WTC11 (cell line): Measurements from ENCODE around the gene KCNA2. TPM values are rescaled to one million over a fixed set of nuclear protein-coding genes. Genes with fewer than 3 reads are reported as not detected.

Experiments
- ATAC-seq: fragments of 200-7000 bp; cut with Tn5 transposase; 2 replicates; pipeline ENCODE4 v1.10.0; 2021; ENCODE audit warnings: mild to moderate bottlenecking, moderate library complexity
- CTCF ChIA-PET: fragments of 300-600 bp; sonication (Branson Sonifier 250); formaldehyde crosslinking; loops from one replicate; lab custom pipeline; 2021; ENCODE audit warnings: antibody characterized with exemption; lab: Charles Lee
- POLR2A ChIA-PET: fragments of 350-600 bp; sonication (Branson Sonifier 250); formaldehyde crosslinking; loops from one replicate; lab custom pipeline; 2021; ENCODE audit warnings: antibody characterized with exemption; lab: Charles Lee
- DNase-seq: peaks from one replicate; pipeline ENCODE4 v3.0.0; 2021; ENCODE audit warnings: low spot score
- H3K27ac Mint-ChIP-seq: 2 replicates; pipeline ENCODE4 v1.8.0; 2021; ENCODE audit warnings: mixed read lengths
- H3K27me3 Mint-ChIP-seq: 2 replicates; pipeline ENCODE4 v1.8.0; 2021; ENCODE audit warnings: low read depth, mild to moderate bottlenecking, moderate library complexity, mixed read lengths
- H3K36me3 Mint-ChIP-seq: 2 replicates; pipeline ENCODE4 v1.8.0; 2021; ENCODE audit warnings: mixed read lengths
- H3K4me1 Mint-ChIP-seq: 2 replicates; pipeline ENCODE4 v1.8.0; 2022; ENCODE audit warnings: mixed read lengths
- H3K4me3 Mint-ChIP-seq: 2 replicates; pipeline ENCODE4 v1.8.0; 2021; ENCODE audit warnings: mild to moderate bottlenecking, moderate library complexity, mixed read lengths
- H3K9me3 Mint-ChIP-seq: 2 replicates; pipeline ENCODE4 v1.8.0; 2021; ENCODE audit warnings: mixed read lengths
- AFF4 ChIP-seq: sonication (generic); formaldehyde crosslinking; IDR thresholded peaks from 2 replicates; pipeline ENCODE4 v1.8.1; 2023; ENCODE audit warnings: mild to moderate bottlenecking, missing genetic modification reagents, borderline replicate concordance
- ATF1 ChIP-seq: sonication (generic); formaldehyde crosslinking; IDR thresholded peaks from 2 replicates; pipeline ENCODE4 v1.8.1; 2023; ENCODE audit warnings: mild to moderate bottlenecking, moderate library complexity, missing genetic modification reagents
- ATF2 ChIP-seq: sonication (generic); formaldehyde crosslinking; IDR thresholded peaks from 2 replicates; pipeline ENCODE4 v1.8.1; 2022; ENCODE audit warnings: low read depth, missing genetic modification reagents, borderline replicate concordance
- CBFB ChIP-seq: sonication (generic); formaldehyde crosslinking; IDR thresholded peaks from 2 replicates; pipeline ENCODE4 v1.8.1; 2022; ENCODE audit warnings: mild to moderate bottlenecking, low read depth, missing genetic modification reagents
- ELF4 ChIP-seq: sonication (generic); formaldehyde crosslinking; IDR thresholded peaks from 2 replicates; pipeline ENCODE4 v1.8.1; 2022; ENCODE audit warnings: low read depth, mild to moderate bottlenecking, moderate library complexity, missing genetic modification reagents
- ETV6 ChIP-seq: sonication (generic); formaldehyde crosslinking; IDR thresholded peaks from 2 replicates; pipeline ENCODE4 v1.8.1; 2022; ENCODE audit warnings: mild to moderate bottlenecking, missing genetic modification reagents
- MXD4 ChIP-seq: fragments of 250-450 bp; sonication (Bioruptor Pico); IDR thresholded peaks from 2 replicates; pipeline ENCODE4 v1.8.0; 2021; ENCODE audit warnings: mild to moderate bottlenecking, moderate library complexity, borderline replicate concordance
- NR3C1 ChIP-seq: sonication (generic); formaldehyde crosslinking; conservative IDR thresholded peaks from 2 replicates; pipeline ENCODE4 v1.8.1; 2023; ENCODE audit warnings: low read depth, mild to moderate bottlenecking, missing genetic modification reagents
- PRRX2 ChIP-seq: fragments of 250-450 bp; sonication (Bioruptor Pico); IDR thresholded peaks from 2 replicates; pipeline ENCODE4 v1.8.0; 2021; ENCODE audit warnings: mild to moderate bottlenecking
- STAT6 ChIP-seq: sonication (generic); formaldehyde crosslinking; conservative IDR thresholded peaks from 2 replicates; pipeline ENCODE4 v1.8.1; 2023; ENCODE audit warnings: mild to moderate bottlenecking, low read depth, missing genetic modification reagents, moderate library complexity
- TP53 ChIP-seq: sonication (generic); formaldehyde crosslinking; IDR thresholded peaks from 2 replicates; pipeline ENCODE4 v1.8.1; 2023; ENCODE audit warnings: mild to moderate bottlenecking, missing genetic modification reagents
- ZNF121 ChIP-seq: sonication (generic); formaldehyde crosslinking; IDR thresholded peaks from 2 replicates; pipeline ENCODE4 v1.8.0; 2023; ENCODE audit warnings: missing genetic modification reagents
- ZNF317 ChIP-seq: sonication (generic); formaldehyde crosslinking; IDR thresholded peaks from 2 replicates; pipeline ENCODE4 v1.8.1; 2023; ENCODE audit warnings: low read depth, mild to moderate bottlenecking, moderate library complexity, missing genetic modification reagents, borderline replicate concordance
- ZNF416 ChIP-seq: fragments of 250-450 bp; sonication (Bioruptor Pico); IDR thresholded peaks from 2 replicates; pipeline ENCODE4 v1.9.0; 2021; ENCODE audit warnings: mild to moderate bottlenecking, inconsistent platforms
- ZNF425 ChIP-seq: fragments of 250-450 bp; sonication (Bioruptor Pico); conservative IDR thresholded peaks from 2 replicates; pipeline ENCODE4 v1.9.0; 2021; ENCODE audit warnings: mild to moderate bottlenecking
- total RNA-seq: library from RNA; stranded (reverse); gene quantifications from 3 replicates; pipeline ENCODE4 v1.2.3, GENCODE V29; 2021
- TF ChIP-seq, protein P1 (sequence below): sonication (generic); formaldehyde crosslinking; IDR thresholded peaks from 2 replicates; pipeline ENCODE4 v1.8.0; 2023; ENCODE audit warnings: missing genetic modification reagents, mild to moderate bottlenecking, borderline replicate concordance
- TF ChIP-seq, protein P2 (sequence below): sonication (generic); formaldehyde crosslinking; IDR thresholded peaks from 2 replicates; pipeline ENCODE4 v1.8.1; 2023; ENCODE audit warnings: mild to moderate bottlenecking, missing genetic modification reagents

KCNA2 gene
- total RNA-seq, 1 experiment from 2014 or later, result 0.50 TPM

DNA sequence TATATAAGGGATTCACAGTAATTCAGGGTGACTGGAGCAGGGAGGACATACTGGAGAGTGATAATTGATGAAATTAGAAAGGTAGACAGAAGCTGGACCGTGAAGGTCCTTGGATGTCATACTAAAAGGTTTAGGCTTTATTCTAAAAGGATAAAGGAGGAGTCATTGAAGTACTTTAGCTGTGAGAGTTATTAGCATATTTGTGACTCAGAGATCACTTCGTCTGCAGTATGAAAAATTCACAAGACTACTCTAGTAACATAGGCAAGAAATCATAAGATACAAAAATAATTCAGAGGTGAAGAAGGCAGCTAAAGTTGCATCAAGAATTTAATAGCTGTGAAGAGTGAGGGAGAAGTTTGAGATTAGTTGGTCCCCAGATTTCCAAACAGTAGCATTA, 42.3 kb upstream of the KCNA2 start:
- ATAC-seq, result no peak
- POLR2A ChIA-PET, result no interaction called here
- no peaks in the 10 kb centered on the region for H3K9me3 Mint-ChIP-seq
- no peak for DNase-seq
- peaks cover 5% of the 10 kb centered on the region for H3K4me1 Mint-ChIP-seq
- H3K27ac Mint-ChIP-seq, result no peak overlapping the region
- no peaks in the 10 kb centered on the region for H3K36me3 Mint-ChIP-seq
- peaks cover 4% of the 10 kb centered on the region; the same call in 1 of the 2 replicates for H3K27me3 Mint-ChIP-seq
- CTCF ChIA-PET, result interaction anchor here (0.6 to 1.8 kb wide), 2 partner anchors 29 to 181 kb away, joined by 3 to 7 read pairs; no protein-coding TSS in a partner anchor
- H3K4me3 Mint-ChIP-seq, result no peak overlapping the region
- TF ChIP-seq STAT6, result no peak
- no peak for TF ChIP-seq TP53
- no peak for TF ChIP-seq NR3C1 (CRISPR knock-in tag)
- no peak for TF ChIP-seq ELF4
- no peak for TF ChIP-seq ETV6 (CRISPR knock-in tag)
- no peak for TF ChIP-seq MXD4 (CRISPR knock-in tag)

- ChIA-PET POLR2A (no interaction called here), CTCF (interaction anchor here (0.8 to 1.8 kb wide), 2 partner anchors 134 to 182 kb away, joined by 7 read pairs; no protein-coding TSS in a partner anchor)
- Mint-ChIP-seq H3K27me3 (peaks cover 4% of the 10 kb centered on the region; the same call in 1 of the 2 replicates), H3K9me3 (no peaks in the 10 kb centered on the region), H3K36me3 (no peaks in the 10 kb centered on the region), H3K4me1 (no peaks in the 10 kb centered on the region), H3K27ac (no peak overlapping the region), H3K4me3 (no peak overlapping the region)
- ATAC-seq (no peak), DNase-seq (no peak)
- TF ChIP-seq ZNF425 (CRISPR knock-in tag), result no peak
- TF ChIP-seq PRRX2, result no peak
- TF ChIP-seq ATF1 (CRISPR knock-in tag), result no peak
- TF ChIP-seq, protein P1, sequence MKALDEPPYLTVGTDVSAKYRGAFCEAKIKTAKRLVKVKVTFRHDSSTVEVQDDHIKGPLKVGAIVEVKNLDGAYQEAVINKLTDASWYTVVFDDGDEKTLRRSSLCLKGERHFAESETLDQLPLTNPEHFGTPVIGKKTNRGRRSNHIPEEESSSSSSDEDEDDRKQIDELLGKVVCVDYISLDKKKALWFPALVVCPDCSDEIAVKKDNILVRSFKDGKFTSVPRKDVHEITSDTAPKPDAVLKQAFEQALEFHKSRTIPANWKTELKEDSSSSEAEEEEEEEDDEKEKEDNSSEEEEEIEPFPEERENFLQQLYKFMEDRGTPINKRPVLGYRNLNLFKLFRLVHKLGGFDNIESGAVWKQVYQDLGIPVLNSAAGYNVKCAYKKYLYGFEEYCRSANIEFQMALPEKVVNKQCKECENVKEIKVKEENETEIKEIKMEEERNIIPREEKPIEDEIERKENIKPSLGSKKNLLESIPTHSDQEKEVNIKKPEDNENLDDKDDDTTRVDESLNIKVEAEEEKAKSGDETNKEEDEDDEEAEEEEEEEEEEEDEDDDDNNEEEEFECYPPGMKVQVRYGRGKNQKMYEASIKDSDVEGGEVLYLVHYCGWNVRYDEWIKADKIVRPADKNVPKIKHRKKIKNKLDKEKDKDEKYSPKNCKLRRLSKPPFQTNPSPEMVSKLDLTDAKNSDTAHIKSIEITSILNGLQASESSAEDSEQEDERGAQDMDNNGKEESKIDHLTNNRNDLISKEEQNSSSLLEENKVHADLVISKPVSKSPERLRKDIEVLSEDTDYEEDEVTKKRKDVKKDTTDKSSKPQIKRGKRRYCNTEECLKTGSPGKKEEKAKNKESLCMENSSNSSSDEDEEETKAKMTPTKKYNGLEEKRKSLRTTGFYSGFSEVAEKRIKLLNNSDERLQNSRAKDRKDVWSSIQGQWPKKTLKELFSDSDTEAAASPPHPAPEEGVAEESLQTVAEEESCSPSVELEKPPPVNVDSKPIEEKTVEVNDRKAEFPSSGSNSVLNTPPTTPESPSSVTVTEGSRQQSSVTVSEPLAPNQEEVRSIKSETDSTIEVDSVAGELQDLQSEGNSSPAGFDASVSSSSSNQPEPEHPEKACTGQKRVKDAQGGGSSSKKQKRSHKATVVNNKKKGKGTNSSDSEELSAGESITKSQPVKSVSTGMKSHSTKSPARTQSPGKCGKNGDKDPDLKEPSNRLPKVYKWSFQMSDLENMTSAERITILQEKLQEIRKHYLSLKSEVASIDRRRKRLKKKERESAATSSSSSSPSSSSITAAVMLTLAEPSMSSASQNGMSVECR (CRISPR knock-in tag), result no peak
- TF ChIP-seq ZNF121 (CRISPR knock-in tag), result no peak
- TF ChIP-seq AFF4 (CRISPR knock-in tag), result no peak
- no peak for TF ChIP-seq ZNF317
- no peak for TF ChIP-seq CBFB (CRISPR knock-in tag)
- no peak for TF ChIP-seq ELF4
- no peak for TF ChIP-seq ZNF416 (CRISPR knock-in tag)
- no peak for TF ChIP-seq ATF2 (CRISPR knock-in tag)
- TF ChIP-seq, protein P2, sequence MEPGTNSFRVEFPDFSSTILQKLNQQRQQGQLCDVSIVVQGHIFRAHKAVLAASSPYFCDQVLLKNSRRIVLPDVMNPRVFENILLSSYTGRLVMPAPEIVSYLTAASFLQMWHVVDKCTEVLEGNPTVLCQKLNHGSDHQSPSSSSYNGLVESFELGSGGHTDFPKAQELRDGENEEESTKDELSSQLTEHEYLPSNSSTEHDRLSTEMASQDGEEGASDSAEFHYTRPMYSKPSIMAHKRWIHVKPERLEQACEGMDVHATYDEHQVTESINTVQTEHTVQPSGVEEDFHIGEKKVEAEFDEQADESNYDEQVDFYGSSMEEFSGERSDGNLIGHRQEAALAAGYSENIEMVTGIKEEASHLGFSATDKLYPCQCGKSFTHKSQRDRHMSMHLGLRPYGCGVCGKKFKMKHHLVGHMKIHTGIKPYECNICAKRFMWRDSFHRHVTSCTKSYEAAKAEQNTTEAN, result no peak
Observed at GRCh38 chr1:110647254-110647891, 41.2 kb upstream of the KCNA2 start.
